Mesodermal cell (in vitro differentiated cells): ENCODE data around the gene CAMSAP3.
"Not testable (repeated sequence)": the region's sequence is repeated elsewhere in the genome, so short reads cannot be mapped to it uniquely, and the experiment has no call there.

Experiments
- H3K27ac ChIP-seq: 2 replicates; pipeline ENCODE4 v1.7.0; 2013; ENCODE audit warnings: mild to moderate bottlenecking, low read depth, low read length, moderate library complexity; ENCODE audit not compliant: severe bottlenecking
- H3K36me3 ChIP-seq: 2 replicates; pipeline ENCODE4 v1.7.1; 2013; ENCODE audit warnings: mild to moderate bottlenecking, low read length, moderate library complexity; ENCODE audit not compliant: control insufficient read depth, insufficient read depth
- H3K4me1 ChIP-seq: one replicate; pipeline ENCODE4 v1.7.1; 2013; ENCODE audit warnings: mild to moderate bottlenecking, low read length; ENCODE audit not compliant: insufficient read depth, control insufficient read depth, poor library complexity, severe bottlenecking
- H3K4me3 ChIP-seq: 2 replicates; pipeline ENCODE4 v1.7.0; 2013; ENCODE audit warnings: low read length, control low read depth, mild to moderate bottlenecking; ENCODE audit not compliant: insufficient read depth, poor library complexity, severe bottlenecking; ENCODE audit errors: extremely low read depth
- H3K9me3 ChIP-seq: 2 replicates; pipeline ENCODE4 v1.7.1; 2013; ENCODE audit warnings: mild to moderate bottlenecking, low read length, moderate library complexity; ENCODE audit not compliant: control insufficient read depth
- WGBS, 2 experiments: methylation state at CpG; one replicate each; pipeline ENCODE4 v1.1.5; 2013; ENCODE audit warnings: missing lambda C conversion rate in 2 of 2; ENCODE audit not compliant: insufficient coverage in 2 of 2; 5-methylcytosine and 5-hydroxymethylcytosine counted together

The CAMSAP3 gene

DNA sequence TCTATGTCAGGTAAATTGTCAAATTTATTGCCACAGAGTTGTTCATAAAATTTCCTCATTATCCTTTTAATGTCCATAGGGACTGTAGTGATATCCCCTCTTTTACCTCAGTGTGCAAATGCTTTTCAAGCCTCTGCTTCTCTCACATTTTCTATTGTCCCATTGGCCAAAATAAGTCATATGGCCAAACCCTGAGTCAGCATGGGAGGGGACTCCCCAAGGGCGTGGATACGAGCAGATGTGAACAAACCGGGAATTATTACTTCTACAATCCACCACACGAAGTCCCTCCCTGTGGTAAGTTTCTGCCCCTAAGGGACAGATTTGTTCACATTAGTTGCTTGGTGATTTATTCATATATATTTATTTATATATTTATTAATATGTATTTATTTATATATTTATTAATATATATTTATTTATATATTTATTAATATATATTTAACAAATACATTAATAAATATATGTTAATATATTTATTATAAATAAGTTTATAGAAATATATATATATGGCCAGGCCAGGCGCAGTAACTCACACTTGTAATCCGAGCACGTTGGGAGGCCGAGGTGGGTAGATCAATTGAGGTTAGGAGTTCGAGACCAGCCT, 20.1 kb upstream of the CAMSAP3 start:
- 85 to 95% methylated on average over 4 to 5 of the region's 9 CpGs for WGBS, 2 experiments

DNA sequence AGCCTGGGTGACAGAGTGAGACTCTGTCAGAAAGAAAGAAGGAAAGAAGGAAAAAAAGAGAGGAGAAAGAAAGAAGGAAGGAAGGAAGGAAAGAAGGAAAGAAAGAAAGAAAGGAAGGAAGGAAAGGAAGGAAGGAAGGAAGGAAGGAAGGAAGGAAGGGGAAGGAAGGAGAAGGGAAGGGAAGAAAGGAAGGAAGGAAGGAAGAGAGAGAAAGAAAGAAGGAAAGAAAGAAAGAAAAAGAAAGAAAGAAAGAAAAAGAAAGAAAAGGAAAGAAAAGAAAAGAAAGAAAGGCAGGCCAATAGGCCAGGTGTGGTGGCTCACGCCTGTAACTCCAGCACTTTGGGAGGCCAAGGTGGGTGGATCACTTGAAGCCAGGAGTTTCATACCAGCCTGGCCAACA, 18.2 kb upstream of the CAMSAP3 start:
- not testable (repeated sequence) for H3K9me3 ChIP-seq, H3K4me1 ChIP-seq, H3K4me3 ChIP-seq, H3K27ac ChIP-seq, H3K36me3 ChIP-seq
- WGBS, 2 experiments, result 75 to 86% methylated on average over 1 of the region's 1 CpG

More for the DNA sequence above, 20.1 kb upstream of the CAMSAP3 start:
- Histone ChIP-seq H3K36me3 (no peaks in the 10 kb centered on the region), H3K9me3 (no peaks in the 10 kb centered on the region), H3K4me3 (no peak overlapping the region), H3K4me1 (no peaks in the 10 kb centered on the region), H3K27ac (no peak overlapping the region)

DNA sequence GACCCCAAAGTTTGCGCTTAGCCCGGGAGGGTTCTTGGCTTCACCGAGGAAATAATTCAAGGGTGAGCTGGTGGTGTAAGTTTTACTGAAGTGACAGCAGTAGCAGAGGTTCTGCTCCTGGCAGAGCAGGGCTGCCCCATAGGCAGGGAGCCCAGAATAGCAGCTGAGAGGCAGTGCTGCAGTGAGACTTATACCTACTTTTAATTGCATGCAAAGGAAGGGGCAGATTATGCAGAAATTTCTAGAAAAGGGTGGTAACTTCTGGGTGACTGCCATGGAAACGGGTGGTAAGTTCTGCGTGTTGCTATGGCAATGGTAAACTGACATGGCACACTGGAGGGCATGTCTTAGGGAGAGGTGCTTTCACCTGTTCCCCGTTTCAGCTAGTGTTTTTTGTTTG, 17.5 kb upstream of the CAMSAP3 start:
- Histone ChIP-seq H3K9me3 (no peaks in the 10 kb centered on the region), H3K36me3 (no peaks in the 10 kb centered on the region), H3K27ac (no peak overlapping the region), H3K4me3 (no peak overlapping the region), H3K4me1 (no peaks in the 10 kb centered on the region)
- WGBS, 2 experiments, result 61 to 69% methylated on average over 5 to 6 of the region's 6 CpGs

DNA sequence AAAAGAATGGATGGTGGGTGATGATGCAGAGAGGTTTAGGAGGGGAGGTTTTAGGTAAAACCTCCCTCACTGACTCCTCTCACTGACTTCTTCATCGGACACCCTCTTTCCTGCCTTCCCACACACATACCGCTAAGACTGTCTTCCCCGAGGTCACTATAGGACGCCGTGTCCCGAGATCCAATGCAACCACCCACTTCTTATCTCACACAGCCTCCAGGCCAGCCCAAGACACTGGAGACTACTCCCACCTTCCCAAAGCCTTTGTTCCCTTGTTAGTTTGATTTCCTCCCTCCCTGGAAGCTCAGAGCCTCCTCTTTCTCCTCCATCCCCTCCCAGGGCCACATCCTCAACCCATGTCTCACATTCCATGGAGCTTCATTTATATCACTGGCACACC, 16.5 kb upstream of the CAMSAP3 start:
- Histone ChIP-seq H3K27ac (no peak overlapping the region), H3K4me1 (no peaks in the 10 kb centered on the region), H3K36me3 (no peaks in the 10 kb centered on the region), H3K4me3 (no peak overlapping the region), H3K9me3 (no peaks in the 10 kb centered on the region)
- 66 to 74% methylated on average over 6 of the region's 6 CpGs for WGBS, 2 experiments

DNA sequence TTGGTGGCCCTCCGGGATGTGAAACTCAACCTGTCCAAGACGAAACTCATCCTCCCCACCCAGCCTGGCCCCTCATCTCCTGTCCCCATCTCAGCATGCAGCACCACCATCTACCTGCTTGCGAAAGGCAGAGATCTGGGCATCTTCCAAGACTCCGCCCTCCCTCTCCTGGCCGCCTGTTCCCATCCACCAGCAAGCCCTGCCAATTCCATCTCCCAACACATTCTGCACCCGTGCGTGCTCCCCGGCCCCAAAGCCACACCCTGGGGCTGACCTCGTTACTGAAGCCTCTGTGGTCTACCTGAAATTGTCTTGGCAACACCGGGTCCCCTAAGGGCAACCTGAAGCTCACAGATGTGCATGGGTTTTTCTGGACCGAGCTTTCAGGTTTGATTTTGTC, 13.2 kb upstream of the CAMSAP3 start:
- Histone ChIP-seq H3K4me1 (no peaks in the 10 kb centered on the region), H3K36me3 (no peaks in the 10 kb centered on the region), H3K27ac (no peak overlapping the region), H3K9me3 (no peaks in the 10 kb centered on the region), H3K4me3 (no peak overlapping the region)
- WGBS, 2 experiments, result 75% methylated on average over 8 to 11 of the region's 11 CpGs

DNA sequence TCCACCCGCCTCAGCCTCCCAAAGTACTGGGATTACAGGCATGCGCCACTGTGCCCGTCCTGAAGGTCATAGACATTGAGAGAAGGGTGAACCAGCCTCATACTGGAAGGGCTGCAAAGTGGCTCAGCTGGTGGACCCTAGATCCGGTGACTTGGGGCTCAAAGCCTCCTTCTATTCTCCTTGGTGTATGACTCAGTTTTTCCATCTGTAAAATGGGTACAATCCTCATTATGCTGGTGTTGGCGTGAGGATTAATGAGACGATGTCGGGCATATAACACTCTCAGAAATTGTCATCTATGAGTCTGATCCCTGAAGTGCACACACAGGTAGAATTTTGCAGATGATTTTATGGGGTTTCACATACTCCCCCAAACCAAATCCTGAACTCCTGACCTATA, 5.8 kb upstream of the CAMSAP3 start:
- no peaks in the 10 kb centered on the region for H3K4me1 ChIP-seq
- no peaks in the 10 kb centered on the region for H3K9me3 ChIP-seq
- H3K36me3 ChIP-seq, result no peaks in the 10 kb centered on the region
- no peak overlapping the region for H3K4me3 ChIP-seq
- no peak overlapping the region for H3K27ac ChIP-seq
- 87 to 94% methylated on average over 4 to 6 of the region's 7 CpGs for WGBS, 2 experiments

DNA sequence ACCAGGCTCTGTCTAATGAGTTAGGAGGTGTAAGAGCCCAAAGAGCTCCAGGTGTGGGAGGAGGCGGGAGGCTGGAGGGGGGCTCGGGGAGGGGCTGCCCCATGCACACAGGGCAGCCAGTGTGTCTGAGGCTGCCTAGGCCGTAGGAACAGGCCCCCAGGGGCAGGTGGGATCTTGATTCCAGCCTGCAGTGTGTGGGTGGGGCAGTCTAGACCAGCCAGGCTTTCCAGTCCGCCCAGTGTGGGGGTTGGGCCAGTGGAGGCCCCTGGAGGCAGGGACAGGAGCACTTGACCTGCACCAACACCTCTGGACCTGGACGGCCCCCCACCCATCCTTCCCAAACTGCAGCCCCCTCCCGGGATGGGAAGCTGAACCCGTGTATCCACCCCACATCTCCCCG, 5.4 kb upstream of the CAMSAP3 start:
- no peaks in the 10 kb centered on the region for H3K4me1 ChIP-seq
- H3K36me3 ChIP-seq, result no peaks in the 10 kb centered on the region
- H3K9me3 ChIP-seq, result no peaks in the 10 kb centered on the region
- 67 to 72% methylated on average over 4 to 7 of the region's 8 CpGs for WGBS, 2 experiments
- H3K4me3 ChIP-seq, result no peak overlapping the region
- no peak overlapping the region for H3K27ac ChIP-seq

DNA sequence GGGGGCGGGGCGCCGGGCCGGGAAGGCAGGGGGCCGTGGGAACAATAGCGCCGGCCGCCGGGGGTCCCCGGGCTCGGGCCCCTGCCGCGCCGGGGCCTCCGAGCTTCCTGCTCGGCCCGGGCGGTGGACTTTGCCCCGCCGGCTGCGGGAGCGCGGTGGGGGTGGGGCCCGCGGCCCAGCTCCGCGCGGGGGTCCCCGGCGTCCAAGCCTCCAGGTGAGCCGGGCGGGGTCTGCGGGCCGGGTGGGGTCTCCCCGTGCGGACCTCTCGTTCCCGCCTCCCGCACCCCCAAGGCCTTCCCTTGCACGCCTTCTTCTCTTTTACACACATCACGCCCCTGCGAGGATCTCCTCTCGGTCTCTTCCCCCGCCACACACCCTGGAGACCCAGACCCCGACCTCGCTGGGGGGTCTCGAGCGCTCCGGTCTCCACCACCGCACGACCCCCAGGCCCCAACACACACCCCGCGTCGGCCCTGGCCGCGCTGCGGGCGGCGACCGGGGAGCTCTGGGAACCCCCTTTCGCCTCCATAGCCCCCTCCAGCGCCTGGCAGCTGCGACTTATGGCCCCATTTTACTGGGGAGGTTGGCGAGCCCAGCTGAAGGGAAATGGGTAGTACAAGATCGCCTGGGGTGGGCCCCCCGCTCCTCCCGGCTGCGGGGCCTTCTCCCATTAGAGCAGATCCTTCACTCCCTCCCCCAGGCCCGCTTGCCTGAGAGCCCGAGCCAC, 711 bp downstream of the CAMSAP3 start:
- no peaks in the 10 kb centered on the region for H3K36me3 ChIP-seq
- H3K27ac ChIP-seq, result no peak overlapping the region
- peak overlapping the region; percentile 24 for H3K4me3 ChIP-seq
- WGBS, 2 experiments, result 3 to 7% methylated on average over 42 to 52 of the region's 70 CpGs
- no peaks in the 10 kb centered on the region for H3K9me3 ChIP-seq
- H3K4me1 ChIP-seq, result no peaks in the 10 kb centered on the region

DNA sequence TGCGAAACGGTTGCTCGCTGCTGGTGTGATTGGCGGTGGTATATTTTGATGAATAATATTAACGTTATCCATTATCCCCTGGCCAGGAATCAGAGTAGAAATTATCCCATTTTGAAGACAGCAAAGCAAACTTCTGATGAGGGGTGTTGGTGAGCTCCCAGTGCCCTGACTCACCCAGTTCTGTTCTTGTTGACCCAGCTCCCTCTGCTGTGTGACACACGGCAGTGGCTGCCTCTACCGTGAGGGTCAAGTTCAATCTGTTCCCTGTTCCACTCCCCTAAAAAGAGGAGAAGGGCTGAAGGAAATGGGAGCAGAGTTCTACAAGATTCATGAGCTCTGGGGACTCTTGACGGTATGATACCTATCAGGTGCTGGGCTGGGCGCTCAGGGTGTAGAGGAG, 2.0 kb downstream of the CAMSAP3 start:
- Histone ChIP-seq H3K27ac (no peak overlapping the region), H3K4me1 (no peaks in the 10 kb centered on the region), H3K9me3 (no peaks in the 10 kb centered on the region), H3K36me3 (no peaks in the 10 kb centered on the region), H3K4me3 (no peak overlapping the region)
- 56 to 64% methylated on average over 4 to 5 of the region's 9 CpGs for whole genome bisulfite sequencing, 2 experiments

DNA sequence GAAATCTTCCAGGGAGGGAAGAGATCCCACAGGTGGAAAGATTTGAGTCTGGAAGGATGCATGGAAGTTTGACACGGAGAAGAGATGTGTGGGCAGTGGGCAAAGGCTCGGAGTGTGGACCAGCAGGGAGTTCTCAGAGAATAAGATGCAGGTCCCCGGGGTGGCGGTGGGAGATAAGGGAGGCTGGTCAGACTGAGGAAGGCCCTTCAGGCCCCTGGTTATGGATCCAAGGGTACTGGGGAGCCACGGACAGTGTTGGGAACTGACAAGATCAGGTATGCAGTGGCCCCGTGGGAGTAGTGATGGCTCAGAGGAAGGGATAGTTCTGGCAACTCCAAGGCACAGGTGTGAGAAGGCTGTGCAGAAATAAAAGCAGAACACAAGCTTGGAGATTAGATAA, 2.5 kb downstream of the CAMSAP3 start:
- no peaks in the 10 kb centered on the region for H3K36me3 ChIP-seq
- no peak overlapping the region for H3K27ac ChIP-seq
- WGBS, 2 experiments, result 73 to 85% methylated on average over 6 of the region's 6 CpGs
- H3K4me3 ChIP-seq, result no peak overlapping the region
- H3K4me1 ChIP-seq, result no peaks in the 10 kb centered on the region
- H3K9me3 ChIP-seq, result no peaks in the 10 kb centered on the region

DNA sequence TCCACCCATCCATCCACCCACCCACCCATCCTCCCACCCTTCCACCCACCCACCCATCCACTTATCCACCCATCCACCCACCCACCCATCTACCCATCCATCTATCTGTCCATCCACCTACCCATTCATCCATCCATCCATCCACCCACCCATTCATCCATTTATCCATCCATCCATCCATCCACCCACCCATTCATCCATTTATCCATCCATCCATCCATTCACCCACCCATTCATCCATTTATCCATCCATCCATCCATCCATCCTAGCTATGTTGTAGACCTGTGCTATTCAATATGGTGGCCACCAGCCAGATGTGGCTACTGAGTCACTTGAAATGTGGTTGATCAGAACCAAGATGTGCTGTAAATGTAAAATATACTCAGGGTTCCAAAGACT, 5.1 kb downstream of the CAMSAP3 start:
- Histone ChIP-seq H3K4me3 (no peak overlapping the region), H3K36me3 (no peaks in the 10 kb centered on the region), H3K27ac (no peak overlapping the region), H3K4me1 (no peaks in the 10 kb centered on the region), H3K9me3 (no peaks in the 10 kb centered on the region)
